CD1c-positive myeloid dendritic cell (primary cell): Measurements from ENCODE around the gene NAV2.

ENCODE experiments used
- DNase-seq: peaks from one replicate; pipeline ENCODE4 v3.0.0-alpha.2; 2016; ENCODE audit errors: extremely low spot score

NAV2 gene

GRCh38 chr11:20155683-20156279, 443.1 kb downstream of the NAV2 start:
- no peak for DNase-seq

- DNase-seq = peak; percentile 5
Observed at GRCh38 chr11:20156280-20156875, 443.7 kb downstream of the NAV2 start.

- DNase-seq = peak; percentile 6
Observed at GRCh38 chr11:20156876-20157613, 444.4 kb downstream of the NAV2 start.

GRCh38 chr11:20157728-20158127, 445.1 kb downstream of the NAV2 start:
- no peak for DNase-seq

GRCh38 chr11:20158597-20159257, 446.1 kb downstream of the NAV2 start:
- no peak for DNase-seq

GRCh38 chr11:20159466-20160381, 447.1 kb downstream of the NAV2 start:
- no peak for DNase-seq

- DNase-seq = no peak
Observed at GRCh38 chr11:20160425-20161229, 448.0 kb downstream of the NAV2 start, which contains the start of gene DBX1. Gene DBX1 (minus strand): TSS chr11:20160475. CDS start chr11:20160324, 151 bp downstream.

- no peak for DNase-seq
Observed at GRCh38 chr11:20161230-20161918, 448.7 kb downstream of the NAV2 start.

GRCh38 chr11:20161923-20162744, 449.5 kb downstream of the NAV2 start:
- no peak for DNase-seq

GRCh38 chr11:20162824-20163782, 450.5 kb downstream of the NAV2 start:
- DNase-seq = no peak

GRCh38 chr11:20163783-20164481, 451.3 kb downstream of the NAV2 start:
- DNase-seq = no peak
